Liver (tissue), 9 donors: Measurements from ENCODE around the gene CCDC28B. TPM values are rescaled to one million over a fixed set of nuclear protein-coding genes. Genes with fewer than 3 reads are reported as not detected.

Experiments
- DNase-seq: peaks from one replicate; pipeline ENCODE4 v3.0.0-alpha.2; 2017; ENCODE audit warnings: low spot score
- H3K27ac ChIP-seq, 2 donors: one replicate each; pipeline ENCODE4 v1.7.0; 2013; ENCODE audit warnings: inconsistent platforms in 2 of 2, low read length in 2 of 2, control low read depth in 1 of 2, low read depth in 1 of 2, mild to moderate bottlenecking in 1 of 2
- H3K27me3 ChIP-seq, 4 donors: one replicate each; pipeline versions ENCODE4 v1.6.1 to v1.7.0; 2013; ENCODE audit warnings: low read length in 3 of 4, inconsistent platforms in 1 of 4, mild to moderate bottlenecking in 1 of 4, moderate library complexity in 1 of 4; ENCODE audit not compliant: control insufficient read depth in 4 of 4, insufficient read depth in 4 of 4
- H3K36me3 ChIP-seq, 4 donors: one replicate each; pipeline versions ENCODE4 v1.6.1 to v1.7.0; 2013; ENCODE audit warnings: low read length in 3 of 4, mild to moderate bottlenecking in 3 of 4, low read depth in 1 of 4, moderate library complexity in 1 of 4; ENCODE audit not compliant: control insufficient read depth in 4 of 4, insufficient read depth in 3 of 4
- H3K4me1 ChIP-seq, 4 donors: one replicate each; pipeline versions ENCODE4 v1.6.1 to v1.7.0; 2013; ENCODE audit warnings: low read length in 3 of 4, mild to moderate bottlenecking in 3 of 4, moderate library complexity in 1 of 4; ENCODE audit not compliant: control insufficient read depth in 4 of 4, insufficient read depth in 4 of 4
- H3K4me3 ChIP-seq, 3 donors: one replicate each; pipeline versions ENCODE4 v1.6.1 to v1.7.0; 2013; ENCODE audit warnings: low read length in 3 of 3, control low read depth in 1 of 3, low read depth in 1 of 3, mild to moderate bottlenecking in 1 of 3
- H3K9ac ChIP-seq, 2 donors: one replicate each; pipeline ENCODE4 v1.7.0; 2013; ENCODE audit warnings: low read length in 2 of 2, mild to moderate bottlenecking in 2 of 2, moderate library complexity in 2 of 2, control low read depth in 1 of 2, low read depth in 1 of 2
- H3K9me3 ChIP-seq, 4 donors: one replicate each; pipeline versions ENCODE4 v1.6.1 to v1.7.0; 2013; ENCODE audit warnings: low read length in 3 of 4; ENCODE audit not compliant: control insufficient read depth in 4 of 4
- ATF3 ChIP-seq: IDR thresholded peaks from 2 replicates; pipeline ENCODE4 v1.6.1; 2016; ENCODE audit warnings: antibody characterized with exemption
- CTCF ChIP-seq: fragments of 150-350 bp; IDR thresholded peaks from 2 replicates; pipeline ENCODE4 v1.5.1; 2017; ENCODE audit warnings: improper control_type of control experiment, low read depth, low read length; ENCODE audit not compliant: missing input control
- FOXA2 ChIP-seq: IDR thresholded peaks from 2 replicates; pipeline ENCODE4 v1.6.1; 2016; ENCODE audit warnings: antibody characterized with exemption
- HNF4A ChIP-seq, 2 donors: conservative IDR thresholded peaks; 2 replicates each; pipeline ENCODE4 v1.6.1; 2016; ENCODE audit warnings: antibody characterized with exemption in 2 of 2, mild to moderate bottlenecking in 2 of 2
- JUND ChIP-seq, 2 donors: IDR thresholded peaks; 2 replicates each; pipeline ENCODE4 v1.6.1; 2016; ENCODE audit warnings: antibody characterized with exemption in 2 of 2
- MAX ChIP-seq: IDR thresholded peaks from 2 replicates; pipeline ENCODE4 v1.6.1; 2016; ENCODE audit warnings: antibody characterized with exemption
- NR2F2 ChIP-seq: IDR thresholded peaks from 2 replicates; pipeline ENCODE4 v1.6.1; 2016; ENCODE audit warnings: antibody characterized with exemption
- RAD21 ChIP-seq, 2 donors: IDR thresholded peaks; 2 replicates each; pipeline ENCODE4 v1.6.1; 2016; ENCODE audit warnings: antibody characterized with exemption in 2 of 2, mild to moderate bottlenecking in 2 of 2
- REST ChIP-seq: IDR thresholded peaks from 2 replicates; pipeline ENCODE4 v1.6.1; 2016; ENCODE audit warnings: antibody characterized with exemption, mild to moderate bottlenecking
- RXRA ChIP-seq, 2 donors: IDR thresholded peaks; 2 replicates each; pipeline ENCODE4 v1.6.1; 2017 to 2018; ENCODE audit warnings: antibody characterized with exemption in 2 of 2, mild to moderate bottlenecking in 1 of 2
- WGBS: extraction: QIAGEN DNeasy Blood & Tissue Kit; methylation state at CpG from one replicate; pipeline ENCODE4 v1.1.7; 2013; 5-methylcytosine and 5-hydroxymethylcytosine counted together
- polyA plus RNA-seq, 2 donors: library from polyadenylated mRNA; stranded (reverse) in 1 of 2; unstranded in 1 of 2; fragments of 200-250 nt in 1 of 2; fragments of >200 nt in 1 of 2; fragmentation: Nextera tagmentation in 1 of 2; extraction: Ambion mirVana in 1 of 2; gene quantifications; one replicate each; pipeline versions ENCODE4 v1.2.1 to v1.2.3, GENCODE V29; 2013 to 2015
- total RNA-seq, 2 donors: library from RNA; depleted of rRNA; stranded (reverse); fragments of >200 nt; gene quantifications; one replicate each; pipeline ENCODE4 v1.2.3, GENCODE V29; 2014
- donor health status: healthy.
- donor health status: healthy.
- donor health status: healthy.
- donor health status: healthy.
- donor health status: healthy.

Gene CCDC28B
- total and polyA plus RNA-seq, 4 donors: 0.75 to 20.6 (median 1.0) TPM

GRCh38 chr1:32221980-32222755 lies 21.8 kb downstream of the CCDC28B start, which contains the start of the genes EIF3I and TMEM234 (continued):
- no peak for TF ChIP-seq CTCF

- H3K27ac ChIP-seq: peak overlapping the region; percentile 56 to 77
Observed at GRCh38 chr1:32223683-32224082, 23.3 kb downstream of the CCDC28B start.

GRCh38 chr1:32224285-32224684 lies 23.9 kb downstream of the CCDC28B start:
- TF ChIP-seq MAX (no peak), JUND (IDR thresholded peaks at IDR 0.05) (no peak), FOXA2 (peak; percentile 52), REST (no peak), RXRA (IDR thresholded peaks at IDR 0.05) (peak; percentile 77 to 81), HNF4A (conservative IDR thresholded peaks at IDR 0.05) (peak; percentile 27 to 44)
- peaks cover 4 to 34% (median 27%) of the 10 kb centered on the region in 4 donors for H3K36me3 ChIP-seq
- peaks cover 13 to 26% (median 23%) of the 10 kb centered on the region in 4 donors for H3K4me1 ChIP-seq
- no peaks in the 10 kb centered on the region for H3K9me3 ChIP-seq
- H3K9ac ChIP-seq: no peak overlapping the region
- no peak for DNase-seq
- 42% methylated on average over 4 of the region's 4 CpGs for WGBS
- no peaks in the 10 kb centered on the region for H3K27me3 ChIP-seq
- H3K27ac ChIP-seq: peak overlapping the region; percentile 56 to 77
- no peak overlapping the region for H3K4me3 ChIP-seq

More at GRCh38 chr1:32223683-32224082, 23.3 kb downstream of the CCDC28B start:
- no peaks in the 10 kb centered on the region for H3K9me3 ChIP-seq
- H3K9ac ChIP-seq: peak overlapping the region in 1 of 2 donors; percentile 29
- H3K4me1 ChIP-seq: peaks cover 13 to 26% (median 23%) of the 10 kb centered on the region in 4 donors
- 83% methylated on average over 3 of the region's 3 CpGs for WGBS
- peaks cover 4 to 30% (median 23%) of the 10 kb centered on the region in 4 donors for H3K36me3 ChIP-seq
- H3K4me3 ChIP-seq: no peak overlapping the region
- H3K27me3 ChIP-seq: no peaks in the 10 kb centered on the region
- TF ChIP-seq ATF3: no peak
- peak in 1 of 2 donors; percentile 67 for TF ChIP-seq RAD21 (IDR thresholded peaks at IDR 0.05)
- TF ChIP-seq NR2F2: no peak
- DNase-seq: no peak
